HUES48 (cell line): ENCODE measurements around the gene CIITA.

Experiments
- H3K27ac ChIP-seq: one replicate; pipeline ENCODE4 v1.7.0; 2013; ENCODE audit warnings: low read depth, low read length, inconsistent platforms
- H3K27me3 ChIP-seq: 2 replicates; pipeline ENCODE4 v1.6.1; 2013; ENCODE audit warnings: mild to moderate bottlenecking, low read length; ENCODE audit not compliant: control insufficient read depth, insufficient read depth
- H3K36me3 ChIP-seq: 2 replicates; pipeline ENCODE4 v1.6.1; 2013; ENCODE audit warnings: low read length; ENCODE audit not compliant: control insufficient read depth, insufficient read depth
- H3K4me1 ChIP-seq: 2 replicates; pipeline ENCODE4 v1.6.1; 2013; ENCODE audit warnings: mild to moderate bottlenecking, low read length; ENCODE audit not compliant: control insufficient read depth, insufficient read depth
- H3K4me3 ChIP-seq: 2 replicates; pipeline ENCODE4 v1.5.1; 2013; ENCODE audit warnings: mild to moderate bottlenecking, low read depth, low read length
- H3K9ac ChIP-seq: 2 replicates; pipeline ENCODE4 v1.6.1; 2013; ENCODE audit warnings: mild to moderate bottlenecking, low read depth, low read length, moderate library complexity
- H3K9me3 ChIP-seq: 2 replicates; pipeline ENCODE4 v1.6.1; 2013; ENCODE audit warnings: low read length; ENCODE audit not compliant: control insufficient read depth, insufficient read depth

CIITA gene

GRCh38 chr16:10906482-10906881, 29.5 kb downstream of the CIITA start:
- Histone ChIP-seq H3K9me3 (no peaks in the 10 kb centered on the region), H3K27me3 (no peaks in the 10 kb centered on the region), H3K36me3 (no peaks in the 10 kb centered on the region), H3K4me1 (no peaks in the 10 kb centered on the region), H3K4me3 (no peak overlapping the region), H3K27ac (no peak overlapping the region), H3K9ac (no peak overlapping the region)

- H3K4me3 ChIP-seq, result no peak overlapping the region
- H3K36me3 ChIP-seq, result no peaks in the 10 kb centered on the region
- H3K27ac ChIP-seq, result no peak overlapping the region
- H3K9ac ChIP-seq, result no peak overlapping the region
- no peaks in the 10 kb centered on the region for H3K4me1 ChIP-seq
- H3K9me3 ChIP-seq, result no peaks in the 10 kb centered on the region
- no peaks in the 10 kb centered on the region for H3K27me3 ChIP-seq
Observed at GRCh38 chr16:10906914-10907756, 30.1 kb downstream of the CIITA start.

- no peaks in the 10 kb centered on the region for H3K36me3 ChIP-seq
- H3K4me1 ChIP-seq, result no peaks in the 10 kb centered on the region
- H3K27ac ChIP-seq, result no peak overlapping the region
- H3K9me3 ChIP-seq, result no peaks in the 10 kb centered on the region
- no peak overlapping the region for H3K4me3 ChIP-seq
- no peak overlapping the region for H3K9ac ChIP-seq
- H3K27me3 ChIP-seq, result no peaks in the 10 kb centered on the region
Observed at GRCh38 chr16:10907757-10908045, 30.7 kb downstream of the CIITA start.

- H3K27me3 ChIP-seq, result no peaks in the 10 kb centered on the region
- H3K36me3 ChIP-seq, result no peaks in the 10 kb centered on the region
- H3K27ac ChIP-seq, result no peak overlapping the region
- no peaks in the 10 kb centered on the region for H3K9me3 ChIP-seq
- no peak overlapping the region for H3K9ac ChIP-seq
- no peaks in the 10 kb centered on the region for H3K4me1 ChIP-seq
- H3K4me3 ChIP-seq, result no peak overlapping the region
Observed at GRCh38 chr16:10911267-10911666, 34.3 kb downstream of the CIITA start.

GRCh38 chr16:10916534-10916933, 39.5 kb downstream of the CIITA start:
- no peaks in the 10 kb centered on the region for H3K36me3 ChIP-seq

GRCh38 chr16:10918294-10919002, 41.4 kb downstream of the CIITA start:
- H3K4me3 ChIP-seq, result no peak overlapping the region
- no peaks in the 10 kb centered on the region for H3K27me3 ChIP-seq
- H3K9ac ChIP-seq, result no peak overlapping the region
- H3K27ac ChIP-seq, result no peak overlapping the region
- no peaks in the 10 kb centered on the region for H3K4me1 ChIP-seq
- H3K9me3 ChIP-seq, result no peaks in the 10 kb centered on the region
- H3K36me3 ChIP-seq, result no peaks in the 10 kb centered on the region

More at GRCh38 chr16:10916534-10916933, 39.5 kb downstream of the CIITA start:
- no peaks in the 10 kb centered on the region for H3K4me1 ChIP-seq
- no peak overlapping the region for H3K4me3 ChIP-seq
- H3K9ac ChIP-seq, result no peak overlapping the region
- H3K27me3 ChIP-seq, result no peaks in the 10 kb centered on the region
- H3K9me3 ChIP-seq, result no peaks in the 10 kb centered on the region
- no peak overlapping the region for H3K27ac ChIP-seq

GRCh38 chr16:10919003-10919351, 42.0 kb downstream of the CIITA start:
- H3K4me3 ChIP-seq, result no peak overlapping the region
- no peaks in the 10 kb centered on the region for H3K4me1 ChIP-seq

GRCh38 chr16:10920726-10921427, 43.9 kb downstream of the CIITA start:
- Histone ChIP-seq H3K27ac (no peak overlapping the region), H3K9ac (no peak overlapping the region), H3K9me3 (no peaks in the 10 kb centered on the region), H3K4me1 (no peaks in the 10 kb centered on the region), H3K36me3 (no peaks in the 10 kb centered on the region), H3K4me3 (no peak overlapping the region), H3K27me3 (no peaks in the 10 kb centered on the region)

More at GRCh38 chr16:10919003-10919351, 42.0 kb downstream of the CIITA start:
- Histone ChIP-seq H3K9ac (no peak overlapping the region), H3K27me3 (no peaks in the 10 kb centered on the region), H3K9me3 (no peaks in the 10 kb centered on the region), H3K36me3 (no peaks in the 10 kb centered on the region), H3K27ac (no peak overlapping the region)

- H3K27ac ChIP-seq, result no peak overlapping the region
- H3K4me3 ChIP-seq, result no peak overlapping the region
- no peaks in the 10 kb centered on the region for H3K27me3 ChIP-seq
- H3K9me3 ChIP-seq, result no peaks in the 10 kb centered on the region
- H3K4me1 ChIP-seq, result no peaks in the 10 kb centered on the region
- H3K36me3 ChIP-seq, result no peaks in the 10 kb centered on the region
- H3K9ac ChIP-seq, result no peak overlapping the region
Observed at GRCh38 chr16:10921536-10922327, 44.7 kb downstream of the CIITA start.

- Histone ChIP-seq H3K27ac (no peak overlapping the region), H3K36me3 (peaks cover 7% of the 10 kb centered on the region; the same call in 1 of the 2 replicates), H3K4me1 (no peaks in the 10 kb centered on the region), H3K9me3 (no peaks in the 10 kb centered on the region), H3K4me3 (no peak overlapping the region), H3K27me3 (no peaks in the 10 kb centered on the region), H3K9ac (no peak overlapping the region)
Observed at GRCh38 chr16:10922328-10923145, 45.5 kb downstream of the CIITA start.
